Measurements from ENCODE around the gene SERPINA6. TPM values are rescaled to one million over a fixed set of nuclear protein-coding genes. Genes with fewer than 3 reads are reported as not detected.

Gene SERPINA6
- total RNA-seq, 2 donors from 2014 or later = not detected

- Histone ChIP-seq H3K9me3 (ENCODE audit: control insufficient read depth, low read length) (no peaks in the 10 kb centered on the region), H3K9ac (ENCODE audit: extremely low read depth, low read length, poor library complexity, severe bottlenecking) (no peak overlapping the region), H3K27ac (ENCODE audit: low read depth, low read length) (no peak overlapping the region), H3K27me3 (ENCODE audit: control insufficient read depth, insufficient read depth, low read length, poor library complexity, severe bottlenecking) (no peaks in the 10 kb centered on the region), H3K4me3 (ENCODE audit: low read length) (no peak overlapping the region), H3K4me1 (ENCODE audit: control insufficient read depth, insufficient read depth, low read length) (no peaks in the 10 kb centered on the region), H3K36me3 (ENCODE audit: control insufficient read depth, insufficient read depth, low read length) (no peaks in the 10 kb centered on the region)
- peaks cover 8% of the 10 kb centered on the region for H3K4me1 Mint-ChIP-seq
- H3K27ac Mint-ChIP-seq = no peak overlapping the region
- TF ChIP-seq CTCF (conservative IDR thresholded peaks at IDR 0.05) = no peak
- H3K4me3 Mint-ChIP-seq = no peak overlapping the region
- 75% methylated on average over 2 of the region's 3 CpGs; no CpG with 5 or more reads in 1 of the 2 experiments for WGBS, 2 experiments (ENCODE audit: insufficient coverage in 1 of 2, insufficient read length in 1 of 2)
- DNase-seq = no peak
- H3K36me3 Mint-ChIP-seq (ENCODE audit: low read depth) = no peaks in the 10 kb centered on the region
- no peaks in the 10 kb centered on the region for H3K9me3 Mint-ChIP-seq
- H3K27me3 Mint-ChIP-seq (ENCODE audit: insufficient read depth) = peaks cover 3% of the 10 kb centered on the region
These were observed 29.6 kb downstream of the SERPINA6 start for GRCh38 chr14:94293578-94293924.

GRCh38 chr14:94292872-94293577, 30.1 kb downstream of the SERPINA6 start, which contains the start of gene SERPINA10:
Gene SERPINA10, minus strand, starts transcription at chr14:94293268. Its CDS starts 2,675 bp downstream, at chr14:94290593.
- Histone ChIP-seq H3K9me3 (ENCODE audit: control insufficient read depth, low read length) (no peaks in the 10 kb centered on the region), H3K4me1 (ENCODE audit: control insufficient read depth, insufficient read depth, low read length) (no peaks in the 10 kb centered on the region), H3K27ac (ENCODE audit: low read depth, low read length) (no peak within 1 kb of the TSS), H3K36me3 (ENCODE audit: control insufficient read depth, insufficient read depth, low read length) (no peaks in the 10 kb centered on the region), H3K4me3 (ENCODE audit: low read length) (no peak within 1 kb of the TSS), H3K9ac (ENCODE audit: extremely low read depth, low read length, poor library complexity, severe bottlenecking) (no peak within 1 kb of the TSS), H3K27me3 (ENCODE audit: control insufficient read depth, insufficient read depth, low read length, poor library complexity, severe bottlenecking) (no peaks in the 10 kb centered on the region)
- Mint-ChIP-seq H3K4me3 (no peak within 1 kb of the TSS), H3K9me3 (no peaks in the 10 kb centered on the region), H3K27me3 (ENCODE audit: insufficient read depth) (peaks cover 3% of the 10 kb centered on the region), H3K36me3 (ENCODE audit: low read depth) (no peaks in the 10 kb centered on the region), H3K27ac (no peak within 1 kb of the TSS), H3K4me1 (peaks cover 7% of the 10 kb centered on the region)
- no peak for DNase-seq
- TF ChIP-seq CTCF (conservative IDR thresholded peaks at IDR 0.05) = no peak
- WGBS, 2 experiments (ENCODE audit: insufficient coverage in 1 of 2, insufficient read length in 1 of 2) = 95 to 97% methylated on average over 4 to 8 of the region's 10 CpGs

GRCh38 chr14:94292526-94292871, 30.6 kb downstream of the SERPINA6 start:
- Histone ChIP-seq H3K4me3 (ENCODE audit: low read length) (no peak overlapping the region), H3K4me1 (ENCODE audit: control insufficient read depth, insufficient read depth, low read length) (no peaks in the 10 kb centered on the region), H3K9me3 (ENCODE audit: control insufficient read depth, low read length) (no peaks in the 10 kb centered on the region), H3K9ac (ENCODE audit: extremely low read depth, low read length, poor library complexity, severe bottlenecking) (no peak overlapping the region), H3K27ac (ENCODE audit: low read depth, low read length) (no peak overlapping the region), H3K27me3 (ENCODE audit: control insufficient read depth, insufficient read depth, low read length, poor library complexity, severe bottlenecking) (no peaks in the 10 kb centered on the region), H3K36me3 (ENCODE audit: control insufficient read depth, insufficient read depth, low read length) (no peaks in the 10 kb centered on the region)
- no peak for TF ChIP-seq CTCF (conservative IDR thresholded peaks at IDR 0.05)
- H3K9me3 Mint-ChIP-seq = no peaks in the 10 kb centered on the region
- H3K27ac Mint-ChIP-seq = no peak overlapping the region
- no peak for DNase-seq
- no peaks in the 10 kb centered on the region for H3K27me3 Mint-ChIP-seq (ENCODE audit: insufficient read depth)
- H3K4me3 Mint-ChIP-seq = no peak overlapping the region
- H3K36me3 Mint-ChIP-seq (ENCODE audit: low read depth) = no peaks in the 10 kb centered on the region
- 91 to 95% methylated on average over 2 to 3 of the region's 3 CpGs for WGBS, 2 experiments (ENCODE audit: insufficient coverage in 1 of 2, insufficient read length in 1 of 2)
- peaks cover 7% of the 10 kb centered on the region for H3K4me1 Mint-ChIP-seq
